GM19193 (cell line): ENCODE data around the gene AP4S1.

Experiments used
- POLR2A ChIP-seq: IDR thresholded peaks from 4 replicates; pipeline ENCODE4 v1.6.1; 2011; ENCODE audit not compliant: insufficient read depth, insufficient read length; ENCODE audit errors: extremely low read depth

Gene AP4S1

DNA sequence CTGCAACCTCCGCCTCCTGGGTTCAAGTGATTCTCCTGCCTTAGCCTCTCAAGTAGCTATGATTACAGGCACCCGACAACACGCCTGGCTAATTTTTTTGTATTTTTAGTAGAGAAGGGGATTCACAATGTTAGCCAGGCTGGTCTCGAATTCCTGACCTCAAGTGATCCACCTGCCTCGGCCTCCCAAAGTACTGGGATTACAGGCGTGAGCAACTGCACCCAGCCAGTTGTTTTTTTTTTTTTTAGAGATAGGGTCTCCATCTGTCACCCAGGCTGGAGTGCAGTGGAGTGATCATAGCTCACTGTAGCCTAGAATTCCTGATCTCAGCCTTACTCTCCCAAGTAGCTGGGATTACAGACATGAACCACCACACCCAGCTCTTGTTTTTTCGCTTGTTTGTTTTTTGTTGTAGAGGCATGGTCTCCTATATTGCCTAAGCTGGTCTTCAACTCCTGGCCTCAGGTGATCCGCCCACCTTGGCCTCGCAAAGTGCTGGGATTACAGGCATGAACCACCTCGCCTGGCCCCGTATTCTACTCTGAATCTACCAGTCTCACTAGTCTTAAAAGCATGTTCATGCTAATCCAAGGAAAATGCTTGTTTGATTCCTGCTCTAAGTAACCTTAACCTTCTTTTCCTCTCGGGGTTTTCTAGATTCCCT lies 32.4 kb downstream of the AP4S1 start:
- TF ChIP-seq POLR2A: no peak

GRCh38 chr14:31059152-31059924 lies 33.9 kb downstream of the AP4S1 start:
- TF ChIP-seq POLR2A: no peak

DNA sequence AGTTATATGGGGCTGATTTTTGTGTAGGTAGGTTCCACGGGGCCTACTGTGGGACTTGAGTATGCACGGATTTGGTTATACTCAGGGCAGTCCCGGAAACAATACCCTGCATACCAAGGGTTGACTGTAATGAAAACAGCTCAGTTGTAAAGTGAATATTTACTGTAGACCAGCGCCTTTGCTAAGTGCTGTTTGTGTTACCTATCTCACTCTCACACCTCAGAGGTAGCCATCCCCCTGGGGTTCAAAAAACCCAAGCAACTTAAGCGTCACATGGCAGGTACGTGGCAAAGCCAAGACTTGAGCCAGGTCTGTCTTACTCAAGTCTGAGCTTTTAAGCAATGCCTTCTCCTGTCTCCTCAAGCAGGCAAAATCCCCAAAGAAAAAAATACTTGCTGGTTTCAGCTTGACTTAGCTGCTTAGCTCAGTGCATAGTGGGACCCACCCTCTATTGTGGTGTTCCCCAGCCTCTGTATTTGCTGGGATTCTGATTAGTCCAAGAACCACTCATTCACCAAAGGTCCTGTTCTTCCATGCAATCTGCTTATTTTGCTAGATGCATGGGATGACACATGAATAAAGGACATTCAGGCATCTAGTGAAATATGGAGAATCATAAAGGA lies 34.9 kb downstream of the AP4S1 start:
- no peak for TF ChIP-seq POLR2A

DNA sequence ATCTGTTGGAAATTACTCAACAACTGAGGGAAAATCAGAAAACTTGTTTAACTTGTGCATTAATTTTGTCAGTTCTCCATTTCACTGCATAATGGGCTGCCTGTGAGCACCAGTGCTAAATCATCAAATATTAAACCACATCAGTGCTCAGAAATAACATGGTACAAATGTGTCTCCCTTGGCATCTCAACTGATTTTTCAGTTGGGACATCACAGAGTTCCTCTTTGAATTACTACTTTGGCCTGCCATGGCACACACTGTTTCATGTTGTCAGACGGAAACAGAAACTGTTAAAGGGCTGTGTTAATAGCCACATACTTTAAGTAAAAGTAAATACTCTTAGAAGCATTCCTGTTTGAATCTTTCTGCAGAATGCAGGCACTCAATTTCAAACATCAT lies 42.8 kb downstream of the AP4S1 start:
- TF ChIP-seq POLR2A: no peak

- no peak for TF ChIP-seq POLR2A
Observed at GRCh38 chr14:31069343-31069742, 43.9 kb downstream of the AP4S1 start.

DNA sequence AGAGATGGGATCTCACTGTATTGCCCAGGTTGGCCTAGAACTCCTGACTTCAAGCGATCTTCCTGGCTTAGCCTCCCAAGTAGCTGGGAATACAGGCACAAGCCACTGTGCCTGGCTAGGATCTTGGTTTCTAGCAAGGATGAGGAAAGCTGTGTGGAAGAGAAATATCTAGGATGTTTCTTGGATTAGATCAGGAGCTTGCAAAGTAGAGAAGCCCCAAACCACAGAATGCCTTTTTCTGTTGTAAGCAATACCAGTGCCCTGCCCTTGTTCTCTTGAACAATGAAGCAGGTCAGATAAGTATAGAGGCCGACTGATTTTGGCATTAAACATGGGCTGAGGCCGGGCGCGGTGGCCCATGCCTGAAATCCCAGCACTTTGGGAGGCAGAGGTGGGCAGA lies 45.0 kb downstream of the AP4S1 start:
- TF ChIP-seq POLR2A: no peak

- TF ChIP-seq POLR2A: no peak
Observed at GRCh38 chr14:31071151-31071550, 45.7 kb downstream of the AP4S1 start.

DNA sequence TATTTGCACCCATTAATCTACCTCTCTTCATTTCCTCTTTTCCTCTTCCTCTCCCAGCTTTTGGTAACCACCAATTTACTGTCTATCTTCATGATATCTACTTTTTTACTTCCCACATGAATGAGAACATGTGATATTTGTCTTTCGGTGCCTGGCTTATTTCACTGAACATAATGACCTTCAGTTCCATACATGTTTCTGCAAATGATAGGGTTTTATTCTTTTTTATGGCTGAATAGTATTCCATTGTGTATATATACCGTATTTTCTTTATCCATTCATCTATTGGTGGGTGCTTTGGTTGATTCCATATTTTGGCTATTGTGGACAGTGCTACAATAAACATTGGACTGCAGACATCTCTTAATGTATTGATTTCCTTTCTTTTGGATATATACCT lies 49.7 kb downstream of the AP4S1 start:
- no peak for TF ChIP-seq POLR2A

DNA sequence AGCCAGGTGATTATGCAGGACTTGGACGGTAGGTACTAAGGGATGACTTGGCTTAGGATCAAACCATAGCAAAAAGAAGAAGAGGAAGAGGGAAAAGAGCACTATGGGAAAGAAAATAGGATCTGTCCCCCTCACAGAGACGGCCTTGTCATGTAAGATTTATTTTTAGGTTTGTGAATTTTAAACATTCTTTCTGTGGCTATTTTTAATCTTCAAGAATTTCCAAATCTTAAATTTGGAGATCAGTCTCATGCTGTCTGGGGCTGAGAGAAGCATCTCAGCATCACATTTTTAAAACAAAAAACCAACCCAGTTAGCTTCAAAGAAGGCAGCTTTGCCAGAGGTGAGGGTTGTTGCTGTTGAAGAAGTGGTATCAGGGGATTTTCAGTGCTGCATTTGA lies 53.3 kb downstream of the AP4S1 start:
- TF ChIP-seq POLR2A: no peak

DNA sequence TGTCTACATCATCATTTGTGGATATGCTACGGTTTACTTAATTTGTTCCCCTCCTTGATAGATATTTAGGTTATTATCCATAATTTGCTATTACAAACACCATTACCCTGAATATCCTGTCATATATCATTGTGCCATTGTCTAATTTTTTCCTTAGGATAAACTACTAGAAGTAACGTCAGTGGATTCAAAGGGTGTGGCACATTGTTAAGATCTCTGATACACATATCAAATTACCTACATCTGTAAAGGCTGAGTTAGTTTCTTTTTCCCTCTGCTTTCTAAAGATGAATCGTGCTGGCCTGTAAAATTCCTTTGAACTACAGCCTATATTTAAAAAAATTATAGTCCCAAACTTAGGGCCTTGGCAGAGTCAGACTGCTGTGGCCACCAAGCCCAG lies 54.6 kb downstream of the AP4S1 start:
- no peak for TF ChIP-seq POLR2A

DNA sequence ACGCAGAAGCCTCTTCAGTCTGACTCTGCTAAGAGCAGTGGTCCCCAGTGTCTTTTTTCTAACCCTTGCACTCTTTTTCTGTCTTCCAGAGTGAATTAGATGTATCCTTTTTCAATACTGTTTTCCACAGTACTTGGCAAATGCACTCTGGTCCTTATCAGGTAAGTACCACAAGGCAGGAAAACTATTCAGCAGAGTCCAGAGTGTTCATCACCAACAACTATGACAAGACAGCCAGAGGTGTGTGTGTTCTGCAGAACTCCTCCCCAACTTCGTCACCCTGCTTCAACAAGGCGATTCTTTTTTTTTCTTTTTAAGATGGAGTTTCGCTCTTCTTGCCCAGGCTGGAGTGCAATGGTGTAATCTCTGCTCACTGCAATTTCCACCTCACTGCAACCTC lies 55.0 kb downstream of the AP4S1 start:
- no peak for TF ChIP-seq POLR2A

DNA sequence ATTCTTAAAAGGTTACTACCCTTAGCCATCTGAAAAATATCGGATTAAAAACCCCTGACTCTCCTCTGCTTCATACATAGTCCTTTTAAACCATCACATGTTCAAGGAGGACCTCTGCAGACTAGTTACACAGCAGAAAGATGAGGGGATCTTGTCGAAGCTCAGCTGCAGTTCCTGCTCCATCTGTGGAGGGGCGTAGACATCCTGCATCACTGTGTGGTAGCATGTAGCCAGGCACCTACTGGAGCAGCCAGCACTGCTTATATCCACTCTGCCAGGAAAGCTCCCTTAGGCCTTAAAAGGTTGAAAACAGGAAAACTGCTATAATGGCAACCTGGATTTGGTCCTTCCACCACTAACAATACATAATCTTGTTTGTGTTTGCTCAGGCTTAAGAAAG lies 58.3 kb downstream of the AP4S1 start:
- TF ChIP-seq POLR2A: no peak

- no peak for TF ChIP-seq POLR2A
Observed at GRCh38 chr14:31084385-31084784, 58.9 kb downstream of the AP4S1 start.

- TF ChIP-seq POLR2A: no peak
Observed at GRCh38 chr14:31085027-31085426, 59.6 kb downstream of the AP4S1 start.

- TF ChIP-seq POLR2A: no peak
Observed at GRCh38 chr14:31090883-31091764, 65.7 kb downstream of the AP4S1 start.
